Stimulated activated CD4-positive, alpha-beta T cell treated with anti-CD3 and anti-CD28 coated beads, Interleukin-4, amount 100 ng/mL, for 48 hours (primary cell): ENCODE results near the gene NTNG1.

ENCODE experiments used
- DNase-seq, 2 donors: peaks; one replicate each; pipeline ENCODE4 v3.0.0-alpha.2; 2020; ENCODE audit warnings: low read depth in 2 of 2

The NTNG1 gene

DNA sequence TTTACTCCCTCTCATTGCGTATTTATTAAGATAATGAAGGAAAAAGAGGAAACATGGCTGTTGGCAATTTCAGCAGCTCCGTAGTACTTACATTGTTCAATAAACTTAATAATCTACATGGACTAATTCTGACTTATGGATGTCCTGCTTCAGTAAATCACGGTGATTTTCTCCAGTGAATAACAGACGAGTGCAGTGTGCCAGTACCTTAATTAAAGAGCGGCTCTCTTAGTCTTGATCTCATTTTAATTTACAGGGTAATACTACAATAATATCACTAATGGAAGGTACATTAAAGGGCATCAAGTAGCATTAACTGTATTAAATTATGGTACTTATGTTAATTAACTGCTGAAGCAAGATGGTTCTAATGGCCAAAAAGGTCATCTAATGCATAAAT lies 187.2 kb downstream of the NTNG1 start:
- no peak for DNase-seq

DNA sequence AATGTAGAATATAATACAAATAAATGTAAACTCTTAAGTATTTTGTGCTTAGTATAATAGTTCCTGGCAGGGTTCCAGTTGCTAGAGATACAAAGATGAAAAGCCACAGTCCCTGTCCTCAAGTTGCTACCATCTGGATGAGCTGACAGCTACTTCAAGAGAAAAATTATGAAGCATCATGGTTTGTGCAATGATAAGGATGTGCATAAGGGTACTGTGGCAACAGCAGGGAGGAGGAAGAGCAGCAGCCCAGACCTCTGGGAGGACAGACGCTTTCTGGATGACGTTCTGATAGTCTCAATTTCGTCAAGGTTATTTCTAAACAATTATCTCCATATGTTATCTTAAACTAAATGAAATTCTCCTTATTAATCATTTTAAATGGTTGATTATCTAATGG lies 198.9 kb downstream of the NTNG1 start:
- DNase-seq: no peak

DNA sequence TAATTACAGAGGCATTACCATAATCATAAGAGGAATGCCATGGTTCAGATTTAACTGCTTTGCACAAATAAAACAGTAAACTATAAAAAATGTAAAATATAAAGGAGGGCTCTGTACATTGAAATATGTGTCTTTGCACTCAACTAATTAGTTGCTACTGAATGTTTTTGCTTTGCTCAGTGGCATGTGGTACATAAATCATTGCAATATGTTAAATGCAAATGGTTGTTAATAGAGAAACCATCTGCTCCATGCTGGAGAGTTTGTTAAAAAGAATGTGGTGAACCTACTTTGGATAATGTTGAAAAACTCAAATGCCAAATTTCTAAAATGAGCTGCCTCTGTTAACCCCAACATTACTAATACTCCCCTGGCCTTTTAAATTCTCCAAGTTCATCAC lies 201.5 kb downstream of the NTNG1 start:
- no peak for DNase-seq

GRCh38 chr1:107342768-107343167 lies 201.9 kb downstream of the NTNG1 start:
- DNase-seq: no peak

- no peak for DNase-seq
These were observed 202.8 kb downstream of the NTNG1 start for GRCh38 chr1:107343601-107344000.

GRCh38 chr1:107344268-107344760 lies 203.5 kb downstream of the NTNG1 start:
- no peak for DNase-seq

DNA sequence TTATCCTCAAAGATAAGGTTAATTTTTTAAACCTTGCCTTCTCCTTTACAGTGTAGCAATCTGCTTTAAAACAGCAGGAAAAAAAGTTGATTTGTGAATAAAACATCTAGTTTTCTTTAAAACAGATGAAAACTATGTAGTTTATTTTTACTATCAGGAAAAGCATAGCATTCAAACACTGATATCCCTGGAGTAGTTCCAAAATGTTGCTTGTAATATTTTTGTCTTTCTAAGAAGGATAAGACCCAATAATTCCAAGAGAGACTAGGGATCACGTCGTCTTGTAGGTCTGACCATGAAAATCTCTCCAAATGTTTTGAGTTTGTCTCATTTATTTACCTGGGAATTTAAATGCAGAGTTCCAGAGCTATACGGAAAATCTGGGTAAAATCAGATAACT lies 204.0 kb downstream of the NTNG1 start:
- DNase-seq: no peak

DNA sequence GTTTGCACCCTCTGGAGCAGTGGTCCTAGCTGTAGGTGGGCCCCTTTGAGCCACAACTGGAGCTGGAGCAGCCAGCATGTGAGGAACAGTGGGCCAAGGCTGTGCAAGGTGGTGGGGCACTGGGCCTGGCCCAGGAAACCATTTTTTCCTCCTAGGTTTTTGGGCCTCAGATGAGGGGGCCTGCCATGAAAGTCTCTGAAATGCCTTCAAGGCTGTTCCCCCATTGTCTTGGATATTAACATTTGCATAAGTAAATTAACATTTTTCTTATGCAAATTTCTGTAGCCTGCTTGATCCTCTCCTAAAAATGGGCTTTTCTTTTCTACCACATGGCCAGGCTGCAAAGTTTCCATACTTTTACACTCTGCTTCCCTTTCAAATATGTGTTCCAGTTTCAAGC lies 212.0 kb downstream of the NTNG1 start:
- DNase-seq: no peak

GRCh38 chr1:107357376-107357775 lies 216.5 kb downstream of the NTNG1 start:
- no peak for DNase-seq

DNA sequence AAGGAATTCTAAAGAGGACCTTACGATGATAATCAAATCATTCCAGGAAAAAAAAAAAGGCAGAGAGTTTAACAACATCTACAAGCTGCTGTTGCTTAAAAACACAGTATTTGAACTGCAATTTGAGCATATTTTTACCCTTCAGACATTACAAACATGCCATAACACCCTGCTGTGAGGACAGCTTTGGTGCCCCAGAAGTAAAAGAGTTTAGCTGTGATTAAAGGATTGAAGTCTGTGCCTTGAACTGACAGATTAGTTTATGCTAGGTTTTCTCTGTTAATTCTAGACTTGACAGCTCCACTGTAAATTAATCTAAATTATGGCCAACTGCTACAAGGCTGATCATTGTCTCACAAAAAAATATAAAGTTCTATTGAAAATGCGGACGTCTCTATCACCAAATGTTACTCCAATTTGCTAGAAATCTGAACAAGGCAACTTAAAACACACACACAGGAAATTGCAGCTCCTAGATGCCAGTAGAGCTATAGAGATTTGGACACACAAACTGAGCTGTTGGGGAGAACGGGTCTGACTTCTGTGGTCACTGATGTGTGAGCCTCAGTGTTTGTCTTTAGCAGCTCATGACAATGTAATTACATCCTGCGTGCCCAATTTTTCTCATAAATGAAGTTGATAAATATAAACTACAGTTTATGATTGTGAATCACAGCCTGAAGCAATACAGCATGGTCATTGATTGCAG lies 217.9 kb downstream of the NTNG1 start:
- DNase-seq: no peak

GRCh38 chr1:107359472-107360241 lies 218.8 kb downstream of the NTNG1 start:
- DNase-seq: no peak

DNA sequence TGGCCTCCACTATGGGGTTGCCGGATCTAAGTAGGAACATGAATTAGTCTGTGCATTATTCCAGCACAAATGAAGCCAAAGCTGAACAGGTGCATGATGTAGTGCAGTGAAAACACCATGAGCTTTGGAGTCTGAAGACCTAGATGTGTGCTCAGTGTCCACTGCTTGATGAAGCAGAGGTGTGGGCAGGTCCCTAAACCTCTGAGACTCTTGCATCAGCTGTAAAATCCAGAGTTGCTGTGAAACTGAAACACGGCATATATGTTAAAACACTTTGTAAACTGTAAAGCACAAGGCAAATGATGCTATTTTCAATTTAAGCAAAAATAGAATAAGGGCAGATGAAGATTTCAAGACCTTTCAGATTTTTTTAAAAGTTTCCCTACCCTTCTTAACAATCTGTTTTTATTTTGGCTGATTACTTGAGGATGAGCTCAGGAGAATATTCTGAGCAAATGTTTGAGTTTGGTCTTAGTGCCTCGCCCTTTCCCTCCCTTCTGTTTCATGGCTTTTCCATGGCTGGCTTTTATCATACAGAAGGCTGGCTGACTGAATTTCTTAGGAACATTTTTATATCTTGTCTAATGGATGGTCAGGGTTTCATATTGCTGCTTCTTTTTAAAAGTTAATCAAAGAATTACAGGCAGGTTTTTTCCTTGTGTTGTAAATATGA lies 221.8 kb downstream of the NTNG1 start:
- DNase-seq: no peak

- DNase-seq: no peak
These were observed 222.3 kb downstream of the NTNG1 start for GRCh38 chr1:107363154-107363553.

DNA sequence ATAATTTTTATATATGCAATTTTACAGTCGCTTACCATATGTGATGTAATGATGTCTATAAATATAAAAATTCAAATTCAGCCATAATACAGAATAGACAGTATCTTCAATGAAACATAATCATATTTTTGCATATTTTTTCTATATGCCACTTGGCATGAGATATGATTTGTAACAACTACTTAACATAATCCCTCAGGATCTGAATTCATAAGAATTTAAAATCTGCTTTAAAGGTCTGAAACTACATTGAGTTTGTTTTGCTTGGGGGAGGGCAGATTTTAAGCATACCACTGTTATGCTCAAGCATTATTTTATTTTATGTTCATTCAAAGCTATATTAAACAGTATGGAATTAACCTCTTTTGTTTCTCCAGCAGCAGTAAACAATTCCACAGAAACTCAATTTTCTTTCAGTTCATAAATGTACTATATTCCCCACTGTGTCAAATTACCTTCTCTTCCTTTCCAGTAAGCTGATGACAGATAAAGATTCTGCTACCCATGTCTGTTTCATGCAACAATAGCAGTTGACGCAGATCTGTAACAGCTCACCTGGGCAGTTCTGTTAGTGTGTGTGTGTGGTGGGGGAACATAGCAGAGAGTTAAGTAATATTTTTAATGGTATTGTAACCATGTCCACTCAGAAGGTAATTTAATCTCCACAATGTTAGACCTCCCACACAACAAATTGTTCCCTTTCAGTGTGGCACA lies 224.8 kb downstream of the NTNG1 start:
- no peak for DNase-seq

DNA sequence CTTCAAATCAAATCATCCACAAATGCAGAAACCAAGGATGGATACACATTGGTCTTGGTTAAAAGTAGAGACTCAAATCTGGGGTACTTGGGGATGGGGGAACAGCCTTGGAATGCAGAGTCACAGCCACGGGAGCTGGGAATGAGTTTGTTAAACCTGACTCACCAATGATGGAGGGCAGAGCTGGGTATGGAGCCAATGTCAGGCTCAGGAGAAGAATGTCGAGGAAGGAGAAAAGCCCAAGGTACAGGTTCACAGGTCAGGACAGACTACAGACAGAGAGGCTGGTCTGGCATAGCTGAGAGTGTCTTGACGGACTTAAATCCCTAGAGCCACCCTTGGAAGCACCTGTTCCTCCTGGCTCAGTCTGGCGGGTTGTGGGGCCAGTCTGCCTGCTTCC lies 237.6 kb downstream of the NTNG1 start:
- DNase-seq: no peak

DNA sequence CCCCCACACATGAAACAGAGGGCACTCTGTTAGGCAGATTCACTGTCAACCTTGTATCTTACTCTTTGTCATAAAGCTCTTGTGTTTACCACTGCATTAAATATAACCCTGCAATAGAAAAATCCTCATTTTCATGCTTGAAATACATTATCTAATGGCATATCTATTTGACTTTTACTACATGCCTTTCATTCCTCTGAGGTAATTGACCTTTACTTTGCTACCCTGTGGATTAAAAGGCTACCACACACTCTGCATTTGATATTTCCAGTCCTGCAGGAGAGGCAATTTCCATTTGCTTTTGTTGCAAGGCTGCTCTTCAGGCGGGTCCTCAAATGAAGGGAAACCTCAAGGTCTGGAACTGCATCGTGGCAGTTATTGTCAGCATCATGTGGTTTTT lies 238.0 kb downstream of the NTNG1 start:
- DNase-seq: no peak

DNA sequence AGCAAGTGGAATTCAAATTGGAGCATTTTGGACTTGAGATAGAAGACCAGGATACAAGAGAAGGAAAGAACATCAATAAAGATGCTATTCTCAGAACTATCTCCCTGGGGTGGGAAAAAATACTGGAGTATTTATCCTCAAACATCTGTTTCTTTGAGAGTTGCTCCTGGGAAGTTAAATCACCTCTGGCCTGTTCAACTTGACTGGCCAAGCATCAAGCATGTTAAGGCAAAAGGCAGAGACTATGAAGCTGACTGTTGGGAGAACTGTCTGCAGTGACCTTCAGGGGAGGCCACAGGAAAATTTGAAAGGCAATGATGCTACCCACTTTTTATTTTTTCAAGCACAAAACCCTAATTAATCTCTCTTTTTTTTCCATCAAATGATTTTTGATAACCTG lies 239.0 kb downstream of the NTNG1 start:
- no peak for DNase-seq

GRCh38 chr1:107389410-107390396 lies 248.9 kb downstream of the NTNG1 start:
- DNase-seq: no peak

- DNase-seq: no peak
These were observed 253.5 kb downstream of the NTNG1 start for GRCh38 chr1:107394301-107394700.

DNA sequence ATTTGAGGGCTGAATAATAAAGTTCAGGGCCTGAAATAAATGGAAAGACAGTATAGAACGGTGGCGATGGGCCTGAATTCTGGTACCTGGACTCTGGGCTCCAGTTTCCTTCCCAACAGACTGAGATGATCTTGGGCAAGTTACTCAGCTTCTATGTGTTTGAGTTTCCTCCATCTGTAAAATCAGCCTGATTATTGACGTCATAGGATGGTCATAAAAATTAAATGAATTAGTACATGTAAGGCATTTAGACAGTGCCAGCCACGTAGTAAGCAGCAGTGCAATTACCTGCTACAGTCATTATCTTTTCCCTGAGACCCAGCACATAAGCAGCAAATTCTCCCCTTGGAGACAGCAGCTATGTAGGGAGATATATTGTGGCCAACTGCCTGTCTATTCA lies 260.9 kb downstream of the NTNG1 start:
- DNase-seq: no peak

GRCh38 chr1:107404756-107405155 lies 263.9 kb downstream of the NTNG1 start:
- no peak for DNase-seq
